ENCODE measurements around the gene SLC35A3.

The SLC35A3 gene

DNA sequence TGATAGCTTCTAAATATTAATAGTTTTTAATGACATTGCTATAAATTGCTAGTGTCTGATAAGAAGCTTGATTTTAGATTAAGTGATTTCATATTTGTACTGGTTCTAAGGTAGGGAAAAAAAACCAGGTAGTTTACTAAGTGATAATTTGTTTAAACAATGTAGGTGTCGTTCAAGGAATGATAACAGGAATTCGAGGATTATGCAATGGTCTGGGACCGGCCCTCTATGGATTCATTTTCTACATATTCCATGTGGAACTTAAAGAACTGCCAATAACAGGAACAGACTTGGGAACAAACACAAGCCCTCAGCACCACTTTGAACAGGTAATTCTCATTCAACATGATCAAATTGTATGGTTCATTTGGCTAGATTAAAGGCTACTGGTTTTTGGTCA, 110.5 kb downstream of the SLC35A3 start:
- DNase-seq: no peak

All from NCI-H526 treated with DMSO at 0.1 percent for 48 hours (cell line).